PC-3 (cell line): Measurements from ENCODE around the gene SRGAP3. TPM values are rescaled to one million over a fixed set of nuclear protein-coding genes. Genes with fewer than 3 reads are reported as not detected.

Experiments used
- ATAC-seq: fragments of 200-7000 bp; cut with Tn5 transposase; 2 replicates; pipeline ENCODE4 v1.9.1; 2020; ENCODE audit warnings: mild to moderate bottlenecking, moderate library complexity
- BruUV-seq: library from RNA; stranded (reverse); fragments of 400-500 nt; replicated peaks from 2 replicates; lab custom pipeline; 2021; lab: Mats Ljungman, UMichigan
- CTCF ChIA-PET: fragments of 300-600 bp; sonication (Branson Sonifier 250); formaldehyde crosslinking; loops from one replicate; lab custom pipeline; 2022; ENCODE audit warnings: antibody characterized with exemption; lab: Charles Lee
- POLR2A ChIA-PET: fragments of 300-600 bp; sonication (Branson Sonifier 250); formaldehyde crosslinking; loops from one replicate; lab custom pipeline; 2022; ENCODE audit warnings: antibody characterized with exemption; ENCODE audit not compliant: unreplicated experiment; lab: Charles Lee
- DNase-seq: peaks from one replicate; pipeline ENCODE4 v3.0.0-alpha.2; 2015
- H2AFZ ChIP-seq: fragments of 300-600 bp; sonication (generic); 2 replicates; pipeline ENCODE4 v1.6.0; 2016; ENCODE audit warnings: antibody characterized with exemption, low read length
- H3F3A ChIP-seq: fragments of 300-600 bp; sonication (generic); one replicate; pipeline ENCODE4 v1.6.0; 2017; ENCODE audit warnings: antibody characterized with exemption, low read length, control low read depth, mild to moderate bottlenecking; ENCODE audit not compliant: unreplicated experiment
- H3K27ac ChIP-seq: fragments of 300-600 bp; sonication (generic); 2 replicates; pipeline ENCODE4 v1.5.1; 2016; ENCODE audit warnings: mild to moderate bottlenecking, low read length
- H3K27me3 ChIP-seq: fragments of 300-600 bp; sonication (generic); 2 replicates; pipeline ENCODE4 v1.6.1; 2016; ENCODE audit warnings: low read length, mixed read lengths
- H3K36me3 ChIP-seq: fragments of 300-600 bp; sonication (generic); 2 replicates; pipeline ENCODE4 v1.6.1; 2016; ENCODE audit warnings: low read depth, mixed run types, low read length, mixed read lengths
- H3K4me1 ChIP-seq: fragments of 300-600 bp; sonication (generic); 2 replicates; pipeline ENCODE4 v1.5.1; 2016; ENCODE audit warnings: low read length; ENCODE audit not compliant: insufficient read depth
- H3K4me2 ChIP-seq: fragments of 300-600 bp; sonication (generic); 2 replicates; pipeline ENCODE4 v1.6.0; 2016; ENCODE audit warnings: low read length
- H3K4me3 ChIP-seq: fragments of 300-600 bp; sonication (generic); 2 replicates; pipeline ENCODE4 v1.5.1; 2016; ENCODE audit warnings: mild to moderate bottlenecking, low read length, mixed read lengths
- H3K79me2 ChIP-seq: fragments of 300-600 bp; sonication (generic); 2 replicates; pipeline ENCODE4 v1.6.1; 2017; ENCODE audit warnings: low read length, mixed read lengths
- H3K9ac ChIP-seq: fragments of 300-600 bp; sonication (generic); 2 replicates; pipeline ENCODE4 v1.6.0; 2016; ENCODE audit warnings: mild to moderate bottlenecking, low read length
- H3K9me2 ChIP-seq: fragments of 300-600 bp; sonication (generic); replicated peaks from 2 replicates; pipeline ENCODE4 v1.6.1; 2016; ENCODE audit warnings: mixed run types, low read length, mixed read lengths
- H3K9me3 ChIP-seq: fragments of 300-600 bp; sonication (generic); 2 replicates; pipeline ENCODE4 v1.6.1; 2016; ENCODE audit warnings: low read length, mixed read lengths
- H4K20me1 ChIP-seq: fragments of 300-600 bp; sonication (generic); 2 replicates; pipeline ENCODE4 v1.6.1; 2016; ENCODE audit warnings: low read length, mixed read lengths
- CTCF ChIP-seq: fragments of 300-600 bp; sonication (generic); conservative IDR thresholded peaks from 2 replicates; pipeline ENCODE4 v1.5.1; 2017; ENCODE audit warnings: antibody characterized with exemption, low read depth, mild to moderate bottlenecking, low read length
- EZH2 ChIP-seq: fragments of 300-600 bp; sonication (generic); IDR thresholded peaks from one replicate; pipeline ENCODE4 v1.6.1; 2017; ENCODE audit warnings: antibody characterized with exemption, mild to moderate bottlenecking, low read length; ENCODE audit not compliant: unreplicated experiment
- EZH2phosphoT487 ChIP-seq: fragments of 300-600 bp; sonication (generic); IDR thresholded peaks from 2 replicates; pipeline ENCODE4 v1.6.1; 2018; ENCODE audit warnings: mild to moderate bottlenecking, antibody characterized with exemption, low read length, borderline replicate concordance
- intact Hi-C: fragments of 100-400 bp; cut with micrococcal nuclease; formaldehyde crosslinking; loops from 2 replicates; pipeline ENCODE4 v1.9.0; 2023
- total RNA-seq: library from RNA; depleted of rRNA; stranded (reverse); fragments of >200 nt; gene quantifications from 2 replicates; pipeline ENCODE4 v1.2.3, GENCODE V29; 2014

Gene SRGAP3
- total RNA-seq, 1 experiment from 2014 or later = 7.5 TPM

- H3K9me2 ChIP-seq = no peaks in the 10 kb centered on the region
- ATAC-seq = no peak
- TF ChIP-seq EZH2 (no peak), EZH2phosphoT487 (no peak), CTCF (no peak)
- no peaks in the 10 kb centered on the region for H3K4me1 ChIP-seq
- no peaks in the 10 kb centered on the region for H3K9me3 ChIP-seq
- no peaks in the 10 kb centered on the region for H3F3A ChIP-seq
- no peak overlapping the region for H3K27ac ChIP-seq
- no TSS peak for BruUV-seq
- DNase-seq = peak; percentile 25
- no peaks in the 10 kb centered on the region for H3K36me3 ChIP-seq
- H3K4me2 ChIP-seq = no peak overlapping the region
- POLR2A ChIA-PET = no interaction called here
- H3K27me3 ChIP-seq = no peaks in the 10 kb centered on the region
- no peak overlapping the region for H2AFZ ChIP-seq
- CTCF ChIA-PET = no interaction called here
- H3K79me2 ChIP-seq = no peaks in the 10 kb centered on the region
- no peak overlapping the region for H3K4me3 ChIP-seq
- intact Hi-C loops = no loop called here
- no peak overlapping the region for H3K9ac ChIP-seq
- H4K20me1 ChIP-seq = no peaks in the 10 kb centered on the region
These were observed 30.5 kb upstream of the SRGAP3 start for GRCh38 chr3:9279966-9280365.

GRCh38 chr3:9278498-9278897 is 29.1 kb upstream of the SRGAP3 start:
- Histone ChIP-seq H3K4me1 (no peaks in the 10 kb centered on the region), H4K20me1 (no peaks in the 10 kb centered on the region), H3F3A (no peaks in the 10 kb centered on the region), H3K27me3 (no peaks in the 10 kb centered on the region), H3K36me3 (no peaks in the 10 kb centered on the region), H3K4me3 (no peak overlapping the region), H3K4me2 (no peak overlapping the region), H3K79me2 (no peaks in the 10 kb centered on the region), H3K27ac (no peak overlapping the region), H2AFZ (no peak overlapping the region), H3K9ac (no peak overlapping the region), H3K9me2 (no peaks in the 10 kb centered on the region), H3K9me3 (no peaks in the 10 kb centered on the region)
- DNase-seq (no peak), ATAC-seq (no peak)
- ChIA-PET CTCF (no interaction called here), POLR2A (no interaction called here)
- no TSS peak for BruUV-seq
- intact Hi-C loops = no loop called here
- no peak for TF ChIP-seq EZH2
- no peak for TF ChIP-seq CTCF
- TF ChIP-seq EZH2phosphoT487 = no peak

GRCh38 chr3:9278085-9278484 is 28.6 kb upstream of the SRGAP3 start:
- no peak overlapping the region for H3K4me2 ChIP-seq
- TF ChIP-seq CTCF (no peak), EZH2phosphoT487 (no peak), EZH2 (no peak)
- H3K36me3 ChIP-seq = no peaks in the 10 kb centered on the region
- POLR2A ChIA-PET = no interaction called here
- no peaks in the 10 kb centered on the region for H3K27me3 ChIP-seq
- no peak overlapping the region for H3K27ac ChIP-seq
- H3K9me3 ChIP-seq = no peaks in the 10 kb centered on the region
- no peaks in the 10 kb centered on the region for H3F3A ChIP-seq
- ATAC-seq (no peak), DNase-seq (no peak)
- H2AFZ ChIP-seq = no peak overlapping the region
- no TSS peak for BruUV-seq
- no peaks in the 10 kb centered on the region; the same call in 1 of the 2 replicates for H3K4me1 ChIP-seq
- intact Hi-C loops = no loop called here
- H4K20me1 ChIP-seq = no peaks in the 10 kb centered on the region
- no peaks in the 10 kb centered on the region for H3K9me2 ChIP-seq
- H3K9ac ChIP-seq = no peak overlapping the region
- CTCF ChIA-PET = interaction anchor here (0.6 to 0.7 kb wide), 2 partner anchors 29 to 189 kb away, joined by 4 read pairs; no protein-coding TSS in a partner anchor
- no peak overlapping the region for H3K4me3 ChIP-seq
- H3K79me2 ChIP-seq = no peaks in the 10 kb centered on the region
